GM18498 (cell line): ENCODE results near the gene OR2F1.

ENCODE experiments used
- ATAC-seq: cut with Tn5 transposase; IDR thresholded peaks from one replicate; pipeline ENCODE4 v1.9.1; 2021; ENCODE audit warnings: mild to moderate bottlenecking, moderate library complexity; ENCODE audit not compliant: unreplicated experiment

The OR2F1 gene

DNA sequence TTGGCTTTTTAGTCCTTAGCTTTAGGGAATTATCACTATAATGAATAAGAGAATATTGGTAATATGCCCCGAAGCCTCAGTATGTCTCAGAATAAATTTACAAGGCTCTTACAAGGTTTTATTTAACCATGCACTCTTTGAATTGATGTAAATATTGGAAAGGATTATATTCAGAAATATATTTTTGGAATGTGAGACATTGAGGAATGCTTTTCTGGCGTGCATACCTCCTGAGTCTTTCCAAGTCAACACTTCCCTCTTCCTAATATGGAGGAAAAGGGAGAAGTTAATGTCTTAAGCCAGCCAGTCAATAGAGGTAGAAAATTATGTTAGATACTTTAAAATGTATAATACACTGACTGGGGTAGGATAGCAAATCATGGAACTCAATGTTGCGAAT lies 1.2 kb upstream of the OR2F1 start:
- no peak for ATAC-seq

GRCh38 chr7:143954135-143954534 lies 509 bp upstream of the OR2F1 start:
- no peak for ATAC-seq

- ATAC-seq = no peak
Observed at GRCh38 chr7:143958781-143959180, 4.1 kb downstream of the OR2F1 start.

DNA sequence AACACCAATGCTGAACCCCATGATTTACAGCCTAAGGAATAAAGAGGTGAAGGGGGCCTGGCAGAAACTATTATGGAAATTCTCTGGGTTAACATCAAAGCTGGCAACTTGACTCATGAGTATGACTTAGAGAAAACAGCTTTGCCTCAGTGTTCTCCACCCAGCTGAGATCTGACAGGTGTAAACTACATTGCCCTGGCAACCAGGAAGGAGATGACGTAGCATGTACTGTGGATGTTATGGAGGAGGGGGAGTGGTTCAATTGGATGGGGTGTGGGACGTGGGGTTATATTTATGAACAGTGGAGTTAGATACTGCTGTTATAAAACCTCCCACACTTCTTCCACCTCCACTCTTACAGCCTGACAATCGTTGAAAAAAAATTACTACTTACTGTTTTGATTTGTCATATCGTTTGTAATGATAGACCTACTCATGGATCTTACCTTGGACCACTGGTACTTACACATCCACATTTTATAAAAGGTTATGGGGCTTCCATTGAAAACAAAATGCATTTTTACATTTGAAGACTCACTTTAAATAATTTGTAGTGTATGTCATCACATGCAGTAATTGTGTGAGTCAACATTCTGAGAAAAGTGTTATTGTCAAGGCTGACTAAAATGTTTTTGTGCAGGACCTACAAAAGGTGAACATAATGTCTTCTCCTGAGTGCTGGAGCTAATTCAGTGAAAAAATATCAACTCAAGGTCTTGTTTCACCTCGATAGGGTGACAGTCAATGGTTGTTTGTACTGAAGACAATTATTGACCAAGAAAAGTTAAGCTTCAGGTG lies 6.4 kb downstream of the OR2F1 start:
- ATAC-seq = no peak

GRCh38 chr7:143965280-143965679 lies 10.6 kb downstream of the OR2F1 start:
- no peak for ATAC-seq

- no peak for ATAC-seq
Observed at GRCh38 chr7:143967398-143967797, 12.8 kb downstream of the OR2F1 start.

GRCh38 chr7:143973870-143974416 lies 19.3 kb downstream of the OR2F1 start:
- ATAC-seq = no peak

GRCh38 chr7:143974459-143974858 lies 19.8 kb downstream of the OR2F1 start:
- ATAC-seq = no peak

DNA sequence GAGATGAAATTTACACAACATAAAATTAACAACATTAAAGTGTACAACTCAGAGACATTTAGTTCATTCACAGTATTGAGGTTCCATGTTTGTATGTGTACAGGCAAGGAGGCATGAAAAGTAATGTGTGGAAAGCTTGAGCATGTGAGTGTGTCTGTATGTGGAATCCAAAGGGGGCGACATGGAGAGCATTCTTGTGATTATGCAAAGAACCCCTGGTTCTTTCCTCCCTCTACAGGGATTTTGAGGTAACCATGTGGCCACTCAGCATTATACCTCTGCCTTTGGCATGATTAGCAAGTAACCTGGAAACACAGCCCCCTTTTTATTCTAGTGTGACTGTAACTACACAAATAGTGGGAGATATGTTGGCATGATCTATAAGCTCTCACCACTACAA lies 21.0 kb downstream of the OR2F1 start:
- no peak for ATAC-seq

- no peak for ATAC-seq
Observed at GRCh38 chr7:143978585-143978984, 23.9 kb downstream of the OR2F1 start.

DNA sequence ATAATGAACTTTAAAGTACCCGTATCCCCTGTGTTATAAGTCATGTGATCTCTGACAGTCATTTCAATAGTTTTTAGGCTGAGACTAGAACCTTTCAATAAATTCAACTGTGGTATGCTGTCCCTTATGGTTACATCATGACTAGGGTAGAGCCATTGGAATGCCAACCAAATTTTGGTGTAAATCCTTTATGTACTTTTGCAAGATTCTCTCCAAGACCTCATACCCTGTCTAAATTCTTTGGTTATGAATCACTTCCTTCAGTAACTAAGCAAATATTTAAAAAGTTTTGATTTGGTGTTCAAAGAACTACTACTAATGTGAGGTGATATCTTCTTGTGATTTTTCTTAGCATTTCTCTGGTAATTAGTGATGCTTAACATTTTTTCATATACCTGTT lies 24.7 kb downstream of the OR2F1 start:
- ATAC-seq = no peak

GRCh38 chr7:143979998-143980397 lies 25.4 kb downstream of the OR2F1 start:
- ATAC-seq = no peak

- no peak for ATAC-seq
Observed at GRCh38 chr7:143980746-143981510, 26.3 kb downstream of the OR2F1 start.

GRCh38 chr7:143983960-143984359 lies 29.3 kb downstream of the OR2F1 start:
- no peak for ATAC-seq

DNA sequence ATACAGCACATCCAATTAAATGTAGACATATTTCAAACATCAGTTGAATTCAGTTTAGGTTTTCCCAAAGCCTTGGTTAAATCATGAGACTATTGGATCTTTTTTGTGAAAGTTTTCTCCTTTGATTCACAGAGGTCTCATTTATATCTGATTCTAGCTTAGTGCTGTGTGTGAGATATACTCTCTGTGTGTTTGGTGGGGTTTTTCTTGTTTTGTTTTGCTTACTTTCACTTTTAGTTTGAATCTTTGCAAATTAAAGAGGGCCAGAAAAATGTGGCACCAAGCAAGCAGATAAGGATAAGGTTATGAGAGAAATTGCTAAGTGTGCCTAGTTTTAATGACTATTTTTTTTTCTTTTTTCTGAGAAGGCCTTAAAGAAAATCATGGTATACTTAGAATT lies 32.9 kb downstream of the OR2F1 start:
- peak; percentile 75 for ATAC-seq

DNA sequence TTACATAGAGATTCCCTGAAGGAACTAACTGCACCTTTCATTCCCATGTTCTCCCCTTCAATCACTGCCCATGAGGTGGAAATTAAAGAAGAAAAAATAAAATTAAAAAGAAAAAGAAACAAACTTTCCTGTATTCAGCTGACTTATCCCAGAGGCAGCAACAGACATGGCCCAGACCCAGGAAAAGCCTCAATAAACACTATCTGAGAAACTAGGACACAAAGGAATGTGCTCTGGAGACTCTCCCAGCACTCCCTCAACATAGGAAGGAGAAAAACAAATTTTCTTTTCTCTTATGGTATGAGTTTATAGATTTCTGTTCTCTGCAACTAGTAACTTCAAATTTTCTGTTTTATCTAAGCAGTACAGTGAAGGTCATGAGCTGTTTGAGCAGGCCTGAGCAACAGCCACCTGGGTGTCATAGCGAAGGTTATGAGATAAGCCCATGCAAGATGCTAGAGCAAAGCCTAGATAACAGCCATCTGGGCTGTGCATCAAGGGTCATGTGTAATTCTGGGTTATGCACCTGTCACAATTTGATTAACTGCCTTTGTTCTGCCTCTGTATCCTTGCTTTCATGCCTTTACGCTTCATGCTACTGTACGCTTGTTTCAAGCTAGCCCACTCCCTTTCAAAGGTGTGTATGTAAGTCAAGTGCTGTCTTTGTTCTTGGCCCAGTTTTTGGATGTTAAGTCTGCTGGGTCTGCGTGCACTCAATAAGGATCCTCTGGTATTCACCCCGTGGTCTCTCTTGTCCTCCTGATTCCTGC lies 34.5 kb downstream of the OR2F1 start:
- ATAC-seq = no peak

DNA sequence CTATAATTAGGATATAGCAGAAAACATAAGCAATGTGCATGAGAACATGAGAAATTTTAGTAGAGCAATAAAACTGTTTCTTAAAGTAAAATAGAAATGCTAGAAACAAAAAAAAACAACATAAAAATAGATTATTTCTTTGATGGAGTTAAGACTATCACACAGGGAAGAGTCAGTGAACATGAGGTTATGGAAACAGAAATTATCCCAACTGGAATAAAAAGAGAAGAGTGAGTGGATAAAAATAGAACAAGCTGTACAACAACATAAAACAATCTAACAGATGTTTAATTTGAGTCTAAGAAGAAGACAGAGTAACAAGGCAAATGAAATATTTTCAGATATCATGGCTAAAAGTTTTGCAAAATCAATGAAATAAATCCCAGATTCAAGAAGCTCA lies 38.0 kb downstream of the OR2F1 start:
- no peak for ATAC-seq

DNA sequence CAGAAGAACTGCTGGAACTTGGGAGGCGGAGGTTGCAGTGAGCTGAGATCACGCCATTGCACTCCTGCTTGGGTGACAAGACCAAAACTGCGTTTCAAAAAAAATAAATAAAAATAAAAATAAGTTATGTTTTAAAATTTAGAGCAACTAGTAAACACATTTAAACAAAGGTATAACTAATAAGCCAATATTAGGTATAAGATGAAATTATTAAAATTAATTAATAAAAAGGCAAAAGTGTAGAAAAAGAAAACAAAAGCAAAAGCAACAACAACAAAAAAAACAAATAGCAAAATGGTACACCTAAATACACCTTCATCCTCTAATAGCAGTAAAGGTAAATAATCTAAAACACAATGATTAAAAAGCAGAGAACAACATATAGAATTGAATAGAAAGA lies 39.3 kb downstream of the OR2F1 start:
- ATAC-seq = no peak

DNA sequence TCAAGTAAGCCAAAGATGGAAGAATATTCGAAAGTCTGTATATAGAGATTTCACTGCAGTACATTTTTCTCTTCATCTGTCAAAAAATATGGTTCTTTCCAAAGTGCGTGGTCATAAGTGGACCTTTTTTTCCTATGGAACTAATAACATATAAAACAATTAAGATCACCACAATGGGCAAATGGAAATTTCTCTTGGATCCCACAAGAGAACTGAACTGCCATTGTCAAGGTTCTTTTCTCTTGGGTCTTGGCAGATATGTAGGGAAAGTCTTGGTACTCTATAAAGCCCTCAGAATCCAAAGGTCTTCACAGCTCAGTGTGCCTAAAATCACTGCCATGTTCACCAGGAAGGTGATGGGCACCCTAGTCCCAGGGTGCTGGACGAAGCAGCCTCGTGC lies 45.4 kb downstream of the OR2F1 start, which contains the start of gene OR6B1:
Gene OR6B1, plus strand, starts transcription at position 301 of the 400 bp plus-strand sequence. CDS start 3,677 bp downstream, outside the sequence.
- ATAC-seq = no peak

- ATAC-seq = no peak
Observed at GRCh38 chr7:144001543-144001942, 46.9 kb downstream of the OR2F1 start.

DNA sequence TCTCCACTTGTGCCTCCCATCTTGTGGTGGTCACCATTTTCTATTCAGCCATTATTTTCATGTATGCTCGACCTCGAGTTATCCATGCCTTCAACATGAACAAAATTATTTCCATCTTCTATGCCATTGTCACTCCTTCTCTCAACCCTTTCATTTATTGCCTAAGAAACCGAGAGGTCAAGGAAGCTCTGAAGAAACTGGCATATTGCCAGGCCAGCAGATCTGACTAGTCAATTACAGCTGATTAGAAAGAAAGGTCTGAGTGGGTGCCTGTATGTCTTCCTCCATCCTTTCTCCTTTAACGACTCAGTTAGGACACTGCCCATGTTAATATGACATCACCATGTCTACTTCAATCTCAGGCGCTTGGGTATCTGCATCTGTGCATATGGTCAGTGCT lies 50.1 kb downstream of the OR2F1 start:
- ATAC-seq = no peak
